ENCODE data around the gene NMU. TPM values are rescaled to one million over a fixed set of nuclear protein-coding genes. Genes with fewer than 3 reads are reported as not detected.

NMU gene
- total RNA-seq, 1 donor from 2014 or later: not detected

DNA sequence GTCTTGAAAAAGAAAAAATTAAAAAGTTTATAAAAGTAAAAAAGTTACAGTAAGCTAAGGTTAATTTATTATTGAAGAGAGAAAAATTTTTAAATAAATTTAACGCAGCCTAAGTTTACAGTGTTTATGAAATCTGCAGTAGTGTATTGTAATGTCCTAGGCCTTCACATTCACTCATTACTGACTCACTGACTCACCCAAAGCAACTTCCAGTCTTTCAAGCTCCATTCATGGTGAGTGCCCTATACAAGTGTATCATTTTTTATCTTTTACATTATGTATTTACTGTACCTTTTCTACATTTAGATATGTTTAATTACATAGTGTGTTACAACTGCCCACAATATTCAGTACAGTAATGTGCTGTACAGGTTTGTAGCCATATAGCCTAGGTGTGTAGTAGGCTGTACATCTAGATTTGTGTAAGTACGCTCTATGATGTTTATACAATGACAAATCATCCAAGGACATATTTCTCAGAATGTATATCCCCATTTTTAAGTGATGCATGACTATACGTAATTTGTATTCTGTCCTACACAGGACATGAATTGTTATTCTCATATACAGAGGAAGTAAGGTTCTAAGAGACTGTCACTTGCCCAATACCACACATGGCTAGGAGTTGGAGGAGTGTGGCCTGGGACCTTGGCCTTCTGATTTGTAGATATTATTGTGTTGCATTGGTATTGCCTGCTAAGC is 24.6 kb downstream of the NMU start:
- H3K4me3 ChIP-seq: no peak overlapping the region
- TF ChIP-seq, protein P1, sequence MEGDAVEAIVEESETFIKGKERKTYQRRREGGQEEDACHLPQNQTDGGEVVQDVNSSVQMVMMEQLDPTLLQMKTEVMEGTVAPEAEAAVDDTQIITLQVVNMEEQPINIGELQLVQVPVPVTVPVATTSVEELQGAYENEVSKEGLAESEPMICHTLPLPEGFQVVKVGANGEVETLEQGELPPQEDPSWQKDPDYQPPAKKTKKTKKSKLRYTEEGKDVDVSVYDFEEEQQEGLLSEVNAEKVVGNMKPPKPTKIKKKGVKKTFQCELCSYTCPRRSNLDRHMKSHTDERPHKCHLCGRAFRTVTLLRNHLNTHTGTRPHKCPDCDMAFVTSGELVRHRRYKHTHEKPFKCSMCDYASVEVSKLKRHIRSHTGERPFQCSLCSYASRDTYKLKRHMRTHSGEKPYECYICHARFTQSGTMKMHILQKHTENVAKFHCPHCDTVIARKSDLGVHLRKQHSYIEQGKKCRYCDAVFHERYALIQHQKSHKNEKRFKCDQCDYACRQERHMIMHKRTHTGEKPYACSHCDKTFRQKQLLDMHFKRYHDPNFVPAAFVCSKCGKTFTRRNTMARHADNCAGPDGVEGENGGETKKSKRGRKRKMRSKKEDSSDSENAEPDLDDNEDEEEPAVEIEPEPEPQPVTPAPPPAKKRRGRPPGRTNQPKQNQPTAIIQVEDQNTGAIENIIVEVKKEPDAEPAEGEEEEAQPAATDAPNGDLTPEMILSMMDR (IDR thresholded peaks at IDR 0.05): no peak
- no peak for DNase-seq (ENCODE audit: low spot score in 2 of 2)
- no peaks in the 10 kb centered on the region for H3K36me3 ChIP-seq
- no peaks in the 10 kb centered on the region for H3K4me1 ChIP-seq
- H3K9me3 ChIP-seq: no peaks in the 10 kb centered on the region
- no peaks in the 10 kb centered on the region for H3K27me3 ChIP-seq
- H3K27ac ChIP-seq: no peak overlapping the region
- intact Hi-C loops (cut with DNase I): no loop called here

GRCh38 chr4:55610381-55610780 is 25.7 kb downstream of the NMU start:
- no peaks in the 10 kb centered on the region for H3K27me3 ChIP-seq
- H3K27ac ChIP-seq: no peak overlapping the region
- intact Hi-C loops (cut with DNase I): no loop called here
- TF ChIP-seq, protein P1 (IDR thresholded peaks at IDR 0.05): no peak
- H3K4me3 ChIP-seq: no peak overlapping the region
- no peaks in the 10 kb centered on the region for H3K4me1 ChIP-seq
- DNase-seq (ENCODE audit: low spot score in 2 of 2): no peak
- no peaks in the 10 kb centered on the region for H3K36me3 ChIP-seq
- H3K9me3 ChIP-seq: no peaks in the 10 kb centered on the region

DNA sequence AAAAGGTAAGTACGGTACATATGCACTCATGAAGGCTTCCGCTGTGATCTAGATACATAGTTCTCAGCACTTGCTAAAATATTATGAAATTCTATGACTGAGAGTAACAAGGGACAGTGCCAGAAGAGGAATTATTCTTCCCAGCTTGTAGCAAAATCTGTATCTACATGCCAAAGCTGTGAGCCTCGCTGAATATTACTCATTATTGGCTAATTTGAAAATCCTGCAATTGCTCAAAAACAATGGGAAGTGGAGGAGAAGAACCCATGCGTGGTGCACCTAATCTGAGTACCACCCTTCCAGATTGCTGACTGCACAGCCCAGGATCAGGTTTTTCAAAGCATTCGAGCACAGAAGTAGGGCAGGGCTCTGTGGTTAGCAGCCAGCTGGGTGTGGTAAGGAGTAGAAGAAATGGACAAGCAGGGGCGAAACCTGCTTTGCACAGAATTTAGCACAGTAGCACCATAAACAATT is 26.7 kb downstream of the NMU start:
- Histone ChIP-seq H3K27ac (no peak overlapping the region), H3K4me1 (no peaks in the 10 kb centered on the region), H3K9me3 (no peaks in the 10 kb centered on the region), H3K27me3 (no peaks in the 10 kb centered on the region), H3K36me3 (no peaks in the 10 kb centered on the region), H3K4me3 (no peak overlapping the region)
- intact Hi-C loops (cut with DNase I): no loop called here
- no peak for DNase-seq (ENCODE audit: low spot score in 2 of 2)
- TF ChIP-seq, protein P1 (IDR thresholded peaks at IDR 0.05): no peak

GRCh38 chr4:55608591-55608990 is 27.5 kb downstream of the NMU start:
- Histone ChIP-seq H3K27ac (no peak overlapping the region), H3K36me3 (no peaks in the 10 kb centered on the region), H3K4me1 (no peaks in the 10 kb centered on the region), H3K27me3 (no peaks in the 10 kb centered on the region), H3K9me3 (no peaks in the 10 kb centered on the region), H3K4me3 (no peak overlapping the region)
- TF ChIP-seq, protein P1 (IDR thresholded peaks at IDR 0.05): no peak
- DNase-seq (ENCODE audit: low spot score in 2 of 2): no peak
- intact Hi-C loops (cut with DNase I): no loop called here

DNA sequence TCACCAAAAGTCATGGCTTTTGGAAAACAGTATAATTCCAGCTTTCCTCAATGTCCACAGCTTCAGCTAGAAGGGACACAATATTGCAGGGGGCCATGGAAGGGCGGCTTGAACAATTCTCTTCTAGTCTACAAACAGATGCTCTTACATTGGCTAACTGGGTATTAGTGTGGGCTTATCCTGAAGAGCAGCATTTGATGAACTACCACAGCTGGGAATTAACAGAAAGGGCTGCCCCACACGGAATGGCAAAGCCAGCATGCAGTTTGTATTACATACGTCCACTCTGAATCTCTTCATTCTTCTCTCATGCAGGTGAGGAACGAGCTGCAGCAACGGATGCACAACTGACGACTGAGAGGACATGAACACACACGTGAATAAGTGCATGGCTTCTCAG is 31.1 kb downstream of the NMU start:
- intact Hi-C loops (cut with DNase I): no loop called here
- TF ChIP-seq, protein P1 (IDR thresholded peaks at IDR 0.05): no peak
- Histone ChIP-seq H3K9me3 (no peaks in the 10 kb centered on the region), H3K4me1 (no peaks in the 10 kb centered on the region), H3K27ac (no peak overlapping the region), H3K4me3 (no peak overlapping the region), H3K36me3 (no peaks in the 10 kb centered on the region), H3K27me3 (no peaks in the 10 kb centered on the region)
- DNase-seq (ENCODE audit: low spot score in 2 of 2): no peak

All from ascending aorta (tissue), 2 donors.